NCI-H128 (cell line): ENCODE results near the gene PTX4.
"Not testable (repeated sequence)": the region's sequence is repeated elsewhere in the genome, so short reads cannot be mapped to it uniquely, and the experiment has no call there.

Source experiments
- DNase-seq: peaks from one replicate; lab custom pipeline; 2025; ENCODE audit not compliant: unreplicated experiment; lab: John Stamatoyannopoulos, UW

The PTX4 gene

DNA sequence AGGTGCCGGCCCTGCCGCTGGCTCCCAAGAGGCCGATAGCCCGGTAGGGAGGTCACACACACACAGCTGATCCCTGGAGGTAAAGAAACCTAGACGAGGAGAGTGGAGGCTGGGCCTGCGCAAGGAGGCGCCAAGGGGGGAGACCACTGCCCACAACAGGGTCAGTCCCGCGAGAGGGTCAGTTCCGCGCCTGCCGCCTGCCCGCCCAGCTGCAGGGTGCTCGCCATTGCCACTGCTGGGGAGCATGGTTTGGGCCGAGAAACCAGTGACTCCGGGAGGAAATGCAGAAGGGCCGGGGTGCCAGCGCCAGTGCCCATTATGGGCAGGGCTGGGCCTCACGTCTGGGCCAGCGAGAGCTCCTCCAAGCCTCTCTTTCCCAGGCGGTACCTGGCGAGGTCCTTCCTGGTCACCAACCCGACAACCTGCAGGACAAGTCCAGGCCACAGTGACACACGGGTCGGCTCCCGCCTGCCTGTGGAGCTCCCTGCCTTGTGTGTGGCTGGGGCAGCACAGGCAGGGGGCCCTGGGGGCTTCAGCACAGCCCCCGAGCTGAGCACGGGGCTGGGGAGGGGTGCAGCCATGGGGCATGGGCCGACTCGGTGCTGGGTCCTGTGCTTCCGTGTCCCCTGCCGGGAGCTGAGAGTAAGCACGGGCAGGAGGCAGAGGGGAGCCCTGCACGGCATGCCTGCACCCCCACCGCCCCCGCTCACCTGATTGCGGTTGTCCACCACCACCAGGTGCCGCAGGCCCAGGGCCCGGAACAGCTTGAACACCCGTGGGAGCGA is 42.3 kb downstream of the PTX4 start:
- no peak for DNase-seq

DNA sequence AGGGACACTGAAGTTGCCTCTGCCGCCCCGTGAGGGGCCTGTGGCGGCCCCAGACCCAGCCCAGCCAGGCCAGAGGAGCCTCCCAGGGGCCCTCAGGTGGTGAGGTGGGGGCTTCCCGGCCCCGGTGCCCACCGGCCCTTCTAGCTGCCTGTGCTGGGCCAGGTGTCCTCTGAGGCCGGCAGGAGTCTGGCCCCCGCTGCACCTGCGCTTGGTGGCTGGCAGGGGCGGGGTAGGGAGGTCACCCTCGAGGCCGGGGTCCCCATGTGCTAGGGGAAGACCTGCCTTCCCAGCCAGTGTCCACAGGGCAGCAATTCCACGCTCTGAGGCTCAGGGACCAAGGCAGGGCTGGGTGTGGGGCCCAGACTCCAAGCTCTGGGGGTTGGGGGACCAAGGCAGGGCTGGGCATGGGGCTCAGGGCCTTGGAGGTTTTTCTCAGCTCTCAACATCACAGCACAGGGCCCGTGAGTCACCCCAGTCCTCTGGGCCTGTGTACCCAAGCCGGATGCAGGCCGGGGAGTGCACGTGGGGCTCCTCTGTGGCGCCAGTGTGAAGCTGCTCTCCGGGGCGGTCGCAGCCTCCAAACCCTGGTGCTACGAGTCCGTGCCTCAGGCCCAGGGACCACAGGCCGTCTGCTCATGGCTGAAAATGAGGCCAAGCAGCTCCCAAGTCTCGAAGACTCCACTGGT is 43.1 kb downstream of the PTX4 start:
- DNase-seq = no peak

GRCh38 chr16:1444730-1445517 is 43.8 kb downstream of the PTX4 start:
- DNase-seq = no peak

DNA sequence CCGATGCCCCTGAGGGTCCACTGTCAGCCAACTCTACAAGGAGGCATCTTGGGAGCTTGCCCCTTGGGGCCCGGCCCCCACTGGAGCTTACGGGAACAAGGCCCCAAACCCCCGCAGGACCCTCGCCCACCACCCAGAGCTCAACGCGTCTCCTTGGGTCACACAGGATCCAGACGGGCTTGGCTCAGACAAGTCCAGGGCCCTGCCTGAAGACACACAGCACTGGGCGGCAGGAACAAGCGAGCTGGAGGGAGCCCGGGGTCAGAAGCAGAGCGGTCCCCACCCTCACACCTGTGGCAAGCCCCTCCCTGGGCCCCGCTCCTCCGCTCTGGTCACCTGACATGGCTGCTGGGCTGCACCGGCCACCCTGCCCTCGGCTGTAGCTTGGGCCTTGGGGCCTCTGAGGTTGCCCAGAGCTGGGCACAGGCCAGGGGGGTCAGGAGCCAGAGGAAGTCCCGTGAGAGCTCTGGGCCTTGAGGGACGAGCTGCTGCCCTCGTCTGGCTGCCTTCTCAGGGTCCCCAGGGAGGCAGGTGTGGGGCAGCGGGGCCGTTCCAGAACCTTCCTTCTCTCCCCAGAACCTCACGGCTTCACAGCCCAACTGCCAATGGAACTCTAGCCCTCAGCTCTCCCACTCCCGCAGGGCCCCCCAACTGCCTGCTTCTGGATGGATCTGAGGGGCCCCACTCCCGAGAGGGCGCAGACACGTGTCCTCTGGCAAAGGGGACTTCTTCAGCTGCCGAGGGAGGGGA is 44.6 kb downstream of the PTX4 start, which contains the start of gene CCDC154:
CCDC154 (minus strand) TSS at position 577 of the 750 bp plus-strand sequence; CDS start at position 343, 234 bp downstream.
- DNase-seq = no peak

DNA sequence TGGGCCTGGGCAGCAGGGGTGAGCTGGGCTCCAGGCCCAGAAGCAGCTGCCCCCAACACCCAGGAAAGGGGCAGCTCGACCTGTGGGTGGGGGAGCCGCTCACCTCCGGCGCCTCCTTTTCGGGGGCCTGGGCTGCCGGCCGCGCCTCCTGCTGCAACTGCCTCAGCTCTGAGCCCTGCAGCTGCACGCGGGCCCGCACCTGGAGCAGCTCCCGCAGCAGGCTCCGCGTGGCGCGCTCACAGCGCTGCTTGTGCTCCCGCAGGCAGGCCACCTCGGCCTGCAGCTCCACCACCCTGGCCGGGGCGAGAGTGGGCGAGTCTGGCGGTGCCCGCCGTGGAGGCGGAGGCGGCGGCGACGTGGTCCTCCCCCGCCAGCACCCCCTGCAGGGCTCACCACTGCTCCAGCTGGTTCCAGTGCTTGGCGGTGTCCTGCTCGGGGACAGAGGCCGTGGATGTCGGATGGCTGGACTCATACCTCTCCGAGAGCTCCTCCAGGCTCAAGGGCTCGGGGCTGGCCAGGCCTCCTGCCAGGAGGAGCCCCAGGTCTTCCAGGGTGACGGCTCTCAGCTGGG is 45.3 kb downstream of the PTX4 start:
- DNase-seq = no peak

- no peak for DNase-seq
Measured at GRCh38 chr16:1442697-1443096, 46.0 kb downstream of the PTX4 start.

DNA sequence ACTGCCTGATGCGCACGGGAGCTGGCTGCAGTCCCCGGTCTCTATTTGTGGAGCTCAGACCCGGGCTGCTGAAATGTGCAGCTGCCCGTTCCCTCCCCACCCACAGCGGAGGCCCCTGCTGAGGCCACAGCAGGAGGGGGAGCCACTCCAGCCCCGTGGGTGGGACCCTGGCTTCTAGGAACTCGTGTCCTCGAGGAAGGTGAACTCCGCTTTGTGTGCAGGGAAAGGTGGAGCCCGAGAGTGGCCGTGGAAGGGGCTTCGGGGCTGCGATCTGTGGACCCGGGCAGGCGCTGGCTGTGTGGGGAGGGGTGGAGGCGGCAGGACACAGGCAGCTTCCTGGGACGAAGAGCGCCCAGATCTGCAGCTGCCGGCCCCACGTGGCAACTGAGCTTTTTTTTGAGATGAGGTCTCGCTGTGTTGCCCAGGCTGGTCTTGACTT is 47.3 kb downstream of the PTX4 start:
- no peak for DNase-seq

- DNase-seq = not testable (repeated sequence)
Measured at GRCh38 chr16:1439699-1440074, 49.1 kb downstream of the PTX4 start.

DNA sequence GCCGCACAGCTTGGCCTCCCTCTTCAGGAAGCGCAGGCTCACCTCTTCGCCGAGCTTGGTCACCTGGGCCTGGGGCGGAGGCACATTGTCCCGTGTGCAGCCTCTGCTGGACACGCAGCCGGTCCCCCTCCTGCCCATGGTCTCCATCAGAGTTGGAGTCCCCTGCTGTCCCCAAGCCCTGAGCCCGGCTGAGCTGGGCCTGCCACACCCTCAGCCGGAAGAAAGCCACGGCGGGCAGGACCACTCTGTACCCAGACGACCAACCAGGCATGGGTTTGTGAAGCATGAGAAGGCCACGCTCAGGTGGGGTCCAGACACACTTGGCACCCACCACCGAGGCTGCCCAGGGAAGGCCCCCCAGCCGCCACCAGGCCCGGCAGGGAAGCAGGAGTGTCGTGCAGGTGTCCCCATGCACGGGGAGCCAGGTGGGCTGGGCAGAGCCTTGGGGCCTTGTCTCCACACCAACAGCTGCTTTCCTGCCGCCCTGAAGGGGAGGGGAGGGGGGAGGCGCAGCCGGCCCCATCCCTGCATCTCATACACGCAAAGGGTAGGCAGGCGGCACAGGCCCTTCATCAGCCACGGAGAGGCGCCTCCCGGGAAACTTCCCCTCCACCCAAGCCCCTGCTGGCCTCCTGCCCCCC is 49.6 kb downstream of the PTX4 start:
- no peak for DNase-seq

GRCh38 chr16:1438229-1439057 is 50.3 kb downstream of the PTX4 start:
- no peak for DNase-seq

DNA sequence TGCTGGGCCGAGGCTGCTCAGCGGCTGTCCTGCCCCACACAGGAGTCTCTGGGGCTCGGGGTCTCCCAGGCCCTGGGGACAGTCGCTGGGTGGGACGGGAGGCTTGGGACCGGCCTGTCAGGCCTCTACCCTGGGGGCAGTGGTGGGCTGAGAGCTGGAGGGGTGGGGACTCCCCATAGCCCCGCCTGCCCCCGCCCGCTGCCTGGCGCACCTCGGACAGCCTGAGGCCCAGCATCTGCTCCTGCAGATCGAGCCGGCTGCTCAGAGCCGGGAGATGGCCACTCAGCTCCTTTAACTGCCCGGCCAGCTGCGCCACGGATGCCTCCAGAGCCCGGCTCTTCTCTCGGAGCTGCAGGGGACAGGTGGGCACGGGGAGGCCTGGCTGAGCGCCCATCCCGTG is 51.1 kb downstream of the PTX4 start:
- no peak for DNase-seq

DNA sequence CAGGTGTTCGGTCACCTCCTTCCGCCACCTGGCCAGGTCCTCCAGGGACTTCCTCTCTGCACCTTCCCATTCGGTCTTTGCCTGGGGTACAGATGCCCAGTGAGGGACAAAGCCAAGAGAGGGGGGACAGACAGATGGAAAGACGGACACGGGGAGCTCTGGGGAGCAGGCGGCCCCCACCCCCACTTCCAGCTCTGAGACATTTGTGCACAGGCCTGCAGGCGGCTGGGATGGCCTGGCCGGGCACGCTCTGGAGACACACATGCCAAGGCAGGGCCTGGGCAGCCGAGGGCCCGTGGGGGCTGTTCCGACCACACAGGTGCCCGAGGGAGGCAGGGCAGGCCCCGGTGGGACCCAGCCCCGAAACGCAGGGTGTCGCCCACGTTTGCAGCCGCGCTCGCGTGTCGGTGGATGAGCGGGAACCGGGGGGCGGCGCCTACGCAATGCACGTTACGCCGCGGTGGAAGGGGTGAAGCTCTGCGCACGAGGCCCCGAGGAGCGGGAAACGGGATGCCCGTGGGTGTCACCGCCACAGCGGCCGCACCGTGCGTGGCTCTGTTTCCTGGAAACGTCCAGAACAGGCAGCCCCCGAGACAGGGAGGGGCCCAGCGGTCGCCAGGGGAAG is 51.9 kb downstream of the PTX4 start:
- no peak for DNase-seq

DNA sequence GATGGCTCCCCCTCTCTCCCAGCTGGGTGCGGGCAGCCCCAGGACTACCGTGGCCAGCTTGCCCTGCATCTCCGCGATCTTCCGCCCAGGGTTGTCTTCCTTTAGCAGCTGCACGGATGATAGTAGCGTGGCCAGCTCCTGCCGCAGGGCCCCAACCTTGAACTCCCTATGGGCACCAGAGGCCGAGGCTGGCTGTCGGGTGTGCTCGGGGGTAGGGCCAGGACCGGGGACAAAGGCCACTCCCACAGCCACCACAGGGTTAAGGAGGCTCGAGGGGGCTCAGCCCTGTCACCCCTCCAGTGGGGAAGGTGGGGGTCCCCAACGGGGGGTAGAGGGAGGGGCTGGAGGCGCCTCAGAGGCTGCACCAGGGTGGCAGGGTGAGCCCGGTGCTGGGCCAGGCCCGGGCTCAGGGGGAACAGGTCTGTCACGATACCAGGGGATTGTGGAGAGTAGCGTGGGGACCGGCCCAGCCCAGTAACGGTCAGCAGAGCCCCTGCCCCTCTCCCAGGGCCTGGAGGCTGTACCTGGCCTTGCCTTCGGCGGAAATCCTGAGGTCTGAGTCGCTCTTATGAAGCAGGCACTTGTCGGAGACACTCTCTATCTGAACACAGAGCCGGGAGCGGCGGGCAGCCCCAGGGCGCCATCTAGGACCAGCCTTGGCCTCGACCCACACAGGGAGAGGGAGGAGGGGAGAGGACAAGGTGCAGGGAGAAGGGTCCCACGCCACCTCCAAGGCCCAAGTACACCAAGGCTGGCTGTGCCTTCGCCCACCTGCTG is 52.6 kb downstream of the PTX4 start:
- DNase-seq = no peak
